ENCODE data around the gene SIRT5. TPM values are rescaled to one million over a fixed set of nuclear protein-coding genes. Genes with fewer than 3 reads are reported as not detected.

The SIRT5 gene
- total RNA-seq: 10 to 100 TPM; 10.2 to 20.6 (median 14.5) TPM

DNA sequence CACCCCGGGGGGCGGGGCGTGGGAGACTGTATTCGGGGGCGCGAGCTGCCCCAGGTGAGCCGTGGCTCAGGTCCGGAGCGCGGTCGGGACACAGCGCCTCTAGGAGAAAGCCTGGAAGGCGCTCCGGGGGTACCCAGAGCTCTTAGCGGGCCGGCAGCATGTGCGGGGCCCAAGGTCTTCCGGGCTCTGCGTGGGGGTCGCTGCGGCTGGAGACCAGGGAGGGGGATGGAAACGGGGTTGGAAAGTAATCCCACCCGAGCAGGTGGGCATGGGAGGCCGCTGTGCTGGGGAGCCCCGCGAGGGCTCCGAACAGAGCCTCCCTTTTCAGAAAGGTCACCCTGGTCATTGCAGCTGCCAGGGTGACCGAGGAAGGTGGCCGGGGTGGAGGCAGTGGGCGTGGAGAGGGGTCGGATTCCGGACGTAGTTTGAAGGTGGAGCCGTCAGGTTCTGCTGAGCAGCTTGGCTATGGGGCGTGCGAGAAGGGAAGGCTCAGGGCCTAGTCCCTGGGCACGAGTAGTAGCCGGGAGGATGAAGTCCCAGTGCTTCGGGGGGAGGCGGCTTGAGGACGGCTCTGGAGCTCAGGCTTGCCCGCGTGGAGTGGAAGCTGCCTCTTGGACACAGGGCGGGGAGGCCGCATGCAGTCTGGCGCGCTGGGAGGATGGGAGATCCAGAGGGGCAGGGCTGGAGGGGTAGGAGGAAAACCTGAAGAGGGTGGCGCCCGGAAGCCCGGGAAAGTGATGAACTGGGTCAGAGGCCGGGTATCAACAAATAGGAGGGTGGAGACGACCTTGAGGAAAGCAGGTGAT, at the start of gene SIRT5:
TSS of gene SIRT5 (plus strand) at position 31 of the 806 bp plus-strand sequence. CDS start 9,510 bp downstream, outside the sequence.
- peak; percentile 70 to 77 for DNase-seq (ENCODE audit: low spot score in 2 of 2)
- intact Hi-C loops (cut with DNase I; ENCODE audit: low total_unique reads): no loop called here
- Histone ChIP-seq H3K4me3 (peak within 1 kb of the TSS; percentile 76 to 87 (median 84)), H3K27ac (peak within 1 kb of the TSS; percentile 94 to 97), H3K4me1 (no peaks in the 10 kb centered on the region), H3K9me3 (no peaks in the 10 kb centered on the region), H3K27me3 (no peaks in the 10 kb centered on the region), H3K36me3 (no peaks in the 10 kb centered on the region)
- TF ChIP-seq POLR2AphosphoS5 (IDR thresholded peaks at IDR 0.05) (peak; percentile 25 to 61 (median 59)), POLR2A (IDR thresholded peaks at IDR 0.05) (peak; percentile 86)
- TF ChIP-seq, protein P1, sequence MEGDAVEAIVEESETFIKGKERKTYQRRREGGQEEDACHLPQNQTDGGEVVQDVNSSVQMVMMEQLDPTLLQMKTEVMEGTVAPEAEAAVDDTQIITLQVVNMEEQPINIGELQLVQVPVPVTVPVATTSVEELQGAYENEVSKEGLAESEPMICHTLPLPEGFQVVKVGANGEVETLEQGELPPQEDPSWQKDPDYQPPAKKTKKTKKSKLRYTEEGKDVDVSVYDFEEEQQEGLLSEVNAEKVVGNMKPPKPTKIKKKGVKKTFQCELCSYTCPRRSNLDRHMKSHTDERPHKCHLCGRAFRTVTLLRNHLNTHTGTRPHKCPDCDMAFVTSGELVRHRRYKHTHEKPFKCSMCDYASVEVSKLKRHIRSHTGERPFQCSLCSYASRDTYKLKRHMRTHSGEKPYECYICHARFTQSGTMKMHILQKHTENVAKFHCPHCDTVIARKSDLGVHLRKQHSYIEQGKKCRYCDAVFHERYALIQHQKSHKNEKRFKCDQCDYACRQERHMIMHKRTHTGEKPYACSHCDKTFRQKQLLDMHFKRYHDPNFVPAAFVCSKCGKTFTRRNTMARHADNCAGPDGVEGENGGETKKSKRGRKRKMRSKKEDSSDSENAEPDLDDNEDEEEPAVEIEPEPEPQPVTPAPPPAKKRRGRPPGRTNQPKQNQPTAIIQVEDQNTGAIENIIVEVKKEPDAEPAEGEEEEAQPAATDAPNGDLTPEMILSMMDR (IDR thresholded peaks at IDR 0.05): no peak

- DNase-seq (ENCODE audit: low spot score in 2 of 2): no peak
- intact Hi-C loops (cut with DNase I; ENCODE audit: low total_unique reads): no loop called here
- no peaks in the 10 kb centered on the region for H3K36me3 ChIP-seq
- H3K9me3 ChIP-seq: no peaks in the 10 kb centered on the region
- H3K4me1 ChIP-seq: no peaks in the 10 kb centered on the region
- TF ChIP-seq, protein P1 (IDR thresholded peaks at IDR 0.05): no peak
- TF ChIP-seq POLR2A (IDR thresholded peaks at IDR 0.05) (no peak), POLR2AphosphoS5 (IDR thresholded peaks at IDR 0.05) (no peak)
- no peaks in the 10 kb centered on the region for H3K27me3 ChIP-seq
- peak overlapping the region in 1 of 2 donors; percentile 10 for H3K27ac ChIP-seq
- H3K4me3 ChIP-seq: no peak overlapping the region
These were observed 49.4 kb upstream of the SIRT5 start for GRCh38 chr6:13524801-13525508.

DNA sequence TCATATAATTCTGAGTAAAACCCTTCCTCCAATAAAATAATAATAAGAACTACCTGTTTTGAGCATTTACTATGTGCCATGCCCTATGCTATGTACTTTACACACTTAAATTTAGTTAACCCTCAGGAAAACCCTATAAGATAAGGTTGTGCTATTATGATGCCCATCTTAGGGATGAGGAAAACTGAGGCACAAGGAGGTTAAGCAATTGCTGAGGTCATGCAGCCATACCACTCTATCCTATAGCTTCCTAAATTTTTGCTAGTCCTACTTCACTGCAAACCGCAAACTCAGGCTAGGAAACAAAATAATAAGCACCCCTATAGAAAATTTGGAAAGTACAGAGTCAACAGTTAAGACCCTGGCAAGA, 48.1 kb upstream of the SIRT5 start:
- Histone ChIP-seq H3K36me3 (no peaks in the 10 kb centered on the region), H3K27me3 (no peaks in the 10 kb centered on the region), H3K4me1 (no peaks in the 10 kb centered on the region), H3K9me3 (no peaks in the 10 kb centered on the region), H3K27ac (peak overlapping the region in 1 of 2 donors; percentile 40), H3K4me3 (no peak overlapping the region)
- intact Hi-C loops (cut with DNase I; ENCODE audit: low total_unique reads): no loop called here
- no peak for DNase-seq (ENCODE audit: low spot score in 2 of 2)
- no peak for TF ChIP-seq POLR2AphosphoS5 (IDR thresholded peaks at IDR 0.05)
- TF ChIP-seq, protein P1 (IDR thresholded peaks at IDR 0.05): no peak
- no peak for TF ChIP-seq POLR2A (IDR thresholded peaks at IDR 0.05)

GRCh38 chr6:13526727-13527670, 47.4 kb upstream of the SIRT5 start:
- Histone ChIP-seq H3K9me3 (no peaks in the 10 kb centered on the region), H3K4me1 (no peaks in the 10 kb centered on the region), H3K36me3 (no peaks in the 10 kb centered on the region), H3K27me3 (no peaks in the 10 kb centered on the region), H3K4me3 (no peak overlapping the region), H3K27ac (peak overlapping the region; percentile 48 to 77)
- TF ChIP-seq POLR2A (IDR thresholded peaks at IDR 0.05) (no peak), POLR2AphosphoS5 (IDR thresholded peaks at IDR 0.05) (peak in 1 of 3 donors; percentile 37)
- TF ChIP-seq, protein P1 (IDR thresholded peaks at IDR 0.05): no peak
- intact Hi-C loops (cut with DNase I; ENCODE audit: low total_unique reads): no loop called here
- no peak for DNase-seq (ENCODE audit: low spot score in 2 of 2)
